ENCODE measurements around the gene PLAC8.
"Not testable (repeated sequence)": the region's sequence is repeated elsewhere in the genome, so short reads cannot be mapped to it uniquely, and the experiment has no call there.

The PLAC8 gene

GRCh38 chr4:83065266-83065665 lies 49.3 kb downstream of the PLAC8 start:
- no peak for FAIRE-seq

- no peak for FAIRE-seq
Measured at GRCh38 chr4:83062739-83063138, 51.8 kb downstream of the PLAC8 start.

- FAIRE-seq = no peak
Measured at GRCh38 chr4:83054928-83055327, 59.6 kb downstream of the PLAC8 start.

- not testable (repeated sequence) for FAIRE-seq
Measured at GRCh38 chr4:83048781-83049180, 65.7 kb downstream of the PLAC8 start.

- FAIRE-seq = no peak
Measured at GRCh38 chr4:83046693-83047473, 67.6 kb downstream of the PLAC8 start.

- FAIRE-seq = no peak
Measured at GRCh38 chr4:83043801-83044407, 70.6 kb downstream of the PLAC8 start.

- FAIRE-seq = not testable (repeated sequence)
Measured at GRCh38 chr4:83043157-83043556, 71.4 kb downstream of the PLAC8 start.

GRCh38 chr4:83040269-83040668 lies 74.3 kb downstream of the PLAC8 start:
- no peak for FAIRE-seq
